Measurements from ENCODE around the gene FAM53A.
"Not testable (repeated sequence)": the region's sequence is repeated elsewhere in the genome, so short reads cannot be mapped to it uniquely, and the experiment has no call there.

Gene FAM53A

GRCh38 chr4:1716065-1716945 is 32.2 kb upstream of the FAM53A start:
- DNase-seq (ENCODE audit: low read depth), result no peak

- no peak for DNase-seq (ENCODE audit: low read depth)
Measured at GRCh38 chr4:1715002-1715758, 31.1 kb upstream of the FAM53A start.

DNA sequence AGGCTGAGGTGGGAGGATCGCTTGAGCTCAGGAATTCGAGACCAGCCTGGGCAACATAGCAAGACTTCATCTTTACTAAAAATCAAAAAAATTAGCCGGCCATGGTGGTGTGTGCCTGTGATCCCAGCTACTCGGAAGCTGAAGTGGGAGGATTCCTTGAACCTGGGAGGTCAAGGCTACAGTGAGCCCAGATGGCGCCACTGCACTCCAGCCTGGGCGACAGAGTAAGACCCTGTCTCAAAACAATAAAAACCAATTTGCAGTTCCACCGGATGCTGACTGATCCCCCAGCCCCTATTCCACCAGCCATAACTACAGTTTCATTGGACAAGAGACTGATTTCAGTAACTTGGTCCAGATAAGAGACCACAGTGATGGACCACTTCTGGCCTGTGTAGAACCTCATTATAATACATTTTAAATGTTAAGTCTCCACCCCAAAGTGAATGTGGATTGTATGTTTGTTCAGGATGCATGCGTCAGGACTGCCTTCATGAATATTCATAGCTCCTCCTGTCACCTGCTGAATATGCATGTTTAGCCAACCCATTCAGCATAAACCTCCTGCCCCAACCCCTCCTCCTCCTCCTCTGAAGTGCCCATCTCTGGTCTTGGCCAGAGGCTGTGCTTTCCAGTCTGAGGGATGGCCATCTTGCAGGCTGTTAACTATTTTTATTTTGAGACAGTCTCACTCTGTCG is 30.3 kb upstream of the FAM53A start:
- no peak for DNase-seq (ENCODE audit: low read depth)

GRCh38 chr4:1713003-1713851 is 29.1 kb upstream of the FAM53A start:
- DNase-seq (ENCODE audit: low read depth), result no peak

- DNase-seq (ENCODE audit: low read depth), result peak; percentile 98
Measured at GRCh38 chr4:1712216-1713002, 28.3 kb upstream of the FAM53A start, which contains the start of gene SLBP. Gene SLBP (minus strand): TSS chr4:1712319. CDS start chr4:1712188, 131 bp downstream.

DNA sequence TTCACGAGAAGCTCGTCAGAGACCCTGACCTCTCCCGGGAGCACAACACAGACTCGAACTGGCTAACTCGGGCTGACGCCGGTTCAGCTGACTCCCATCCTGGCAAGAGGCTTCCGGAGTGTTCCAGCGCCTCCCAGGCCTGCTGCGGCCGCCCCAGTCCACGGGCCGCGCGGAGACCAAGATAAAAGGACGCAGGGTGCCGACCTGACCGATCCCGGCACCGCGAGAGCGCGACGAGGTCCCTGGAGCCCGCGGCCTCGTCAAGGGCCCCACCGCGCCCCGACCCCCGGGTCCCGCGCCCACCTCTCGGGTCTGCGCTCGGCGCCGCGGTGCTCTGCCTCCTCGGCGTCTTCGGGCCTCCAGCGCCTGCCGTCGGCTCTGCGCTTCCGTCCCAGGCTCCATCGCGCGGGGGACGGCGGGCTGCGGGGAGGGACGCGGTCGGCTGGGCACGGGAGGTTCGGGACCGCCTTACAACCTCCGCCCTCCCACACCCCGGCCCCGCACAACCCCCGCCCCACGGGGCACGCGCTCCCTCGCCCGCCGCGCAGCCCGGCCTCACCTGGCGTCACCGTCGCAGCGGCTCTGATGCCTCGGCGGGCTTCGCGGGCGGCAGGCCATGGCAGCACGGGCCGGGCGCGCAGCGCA is 27.6 kb upstream of the FAM53A start:
- DNase-seq (ENCODE audit: low read depth), result no peak

GRCh38 chr4:1711055-1711570 is 27.0 kb upstream of the FAM53A start:
- DNase-seq (ENCODE audit: low read depth), result no peak

DNA sequence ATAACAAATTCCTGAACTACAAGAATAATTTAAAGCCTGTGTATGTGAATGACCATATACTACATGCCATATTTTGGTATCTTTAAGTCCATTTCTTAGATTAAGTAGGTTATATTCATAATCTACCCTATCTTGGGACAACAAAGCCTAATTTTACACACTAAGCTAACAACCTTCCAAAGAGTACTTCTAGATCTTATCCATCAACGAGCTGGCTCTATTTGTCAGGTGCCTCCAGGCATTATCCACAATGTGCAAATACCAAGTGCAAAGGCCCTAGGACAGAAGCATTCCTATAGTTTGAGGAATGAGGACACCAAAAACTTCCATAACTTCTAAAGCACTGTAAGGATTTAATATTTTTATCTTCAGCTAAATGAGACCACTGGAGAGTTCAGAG is 24.5 kb upstream of the FAM53A start:
- no peak for DNase-seq (ENCODE audit: low read depth)

DNA sequence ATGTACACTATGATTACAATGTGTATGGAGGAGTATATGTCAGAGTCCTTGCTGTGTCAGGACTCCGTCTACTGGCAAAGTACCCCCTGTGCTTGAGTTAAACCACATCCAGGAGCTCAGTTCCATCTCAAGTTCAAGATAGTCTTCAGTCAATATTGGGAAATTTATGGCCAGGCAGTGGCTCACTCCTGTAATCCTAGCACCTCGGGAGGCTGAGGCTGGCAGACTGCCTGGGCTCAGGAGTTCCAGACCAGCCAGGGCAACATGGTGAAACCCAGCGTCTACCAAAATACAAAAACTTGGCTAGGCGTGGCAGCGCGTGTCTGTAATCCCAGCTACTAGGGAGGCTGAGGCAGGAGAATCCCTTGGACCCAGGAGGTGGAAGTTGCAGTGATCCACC is 22.2 kb upstream of the FAM53A start:
- no peak for DNase-seq (ENCODE audit: low read depth)

DNA sequence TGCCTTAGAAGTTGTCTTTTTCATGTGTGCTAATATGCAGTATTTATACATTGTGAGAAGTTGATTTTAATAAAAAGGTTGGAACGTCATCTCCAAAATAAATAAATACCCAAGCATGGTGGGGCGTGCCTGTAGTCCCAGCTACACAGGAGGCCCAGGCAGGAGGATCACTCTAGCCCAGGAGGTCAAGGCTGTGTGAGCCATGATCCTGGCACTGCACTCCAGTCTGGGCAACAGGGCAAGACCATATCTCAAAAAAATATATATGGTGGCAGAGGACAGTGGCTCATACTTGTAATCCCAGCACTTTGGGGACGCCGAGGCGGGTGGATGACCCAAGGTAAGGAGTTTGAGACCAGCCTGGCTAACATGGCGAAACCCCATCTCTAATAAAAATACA is 21.6 kb upstream of the FAM53A start:
- no peak for DNase-seq (ENCODE audit: low read depth)

- no peak for DNase-seq (ENCODE audit: low read depth)
Measured at GRCh38 chr4:1703867-1704266, 19.8 kb upstream of the FAM53A start.

DNA sequence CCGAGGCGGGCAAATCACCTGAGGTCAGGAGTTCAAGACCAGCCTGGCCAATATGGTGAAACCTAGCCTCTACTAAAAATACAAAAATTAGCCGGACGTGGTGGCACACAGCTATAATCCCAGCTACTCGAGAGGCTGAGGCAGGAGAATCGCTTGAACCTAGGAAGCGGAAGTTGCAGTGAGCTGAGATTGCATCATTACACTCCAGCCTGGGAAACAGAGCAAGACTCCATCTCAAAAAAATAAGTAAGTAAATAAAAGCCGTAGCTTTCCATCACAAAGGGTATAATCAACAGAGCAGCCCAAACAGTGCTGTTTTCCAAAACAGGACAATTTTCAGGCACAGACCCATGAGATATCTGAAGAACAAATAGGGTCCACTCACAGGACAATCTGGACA is 17.6 kb upstream of the FAM53A start:
- not testable (repeated sequence) for DNase-seq (ENCODE audit: low read depth)

DNA sequence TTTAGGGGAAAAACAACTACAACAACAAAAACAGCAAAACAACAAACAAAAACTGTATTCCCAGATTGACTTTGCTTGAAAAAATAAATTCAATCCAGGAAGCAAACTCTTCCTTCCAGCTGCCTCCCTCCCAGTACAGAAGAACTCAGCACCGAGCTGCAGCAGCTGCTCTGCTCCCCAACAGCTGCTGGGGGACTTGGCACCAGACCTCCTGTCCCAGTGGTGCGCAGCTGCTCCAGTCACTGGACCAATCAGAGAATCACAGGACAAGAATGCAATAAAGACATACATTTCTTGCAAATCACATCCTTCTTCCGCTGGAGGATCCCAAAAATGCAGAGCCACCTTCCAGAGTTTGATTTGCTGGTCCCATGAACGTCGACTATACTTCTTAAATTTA is 11.8 kb upstream of the FAM53A start:
- DNase-seq (ENCODE audit: low read depth), result no peak

DNA sequence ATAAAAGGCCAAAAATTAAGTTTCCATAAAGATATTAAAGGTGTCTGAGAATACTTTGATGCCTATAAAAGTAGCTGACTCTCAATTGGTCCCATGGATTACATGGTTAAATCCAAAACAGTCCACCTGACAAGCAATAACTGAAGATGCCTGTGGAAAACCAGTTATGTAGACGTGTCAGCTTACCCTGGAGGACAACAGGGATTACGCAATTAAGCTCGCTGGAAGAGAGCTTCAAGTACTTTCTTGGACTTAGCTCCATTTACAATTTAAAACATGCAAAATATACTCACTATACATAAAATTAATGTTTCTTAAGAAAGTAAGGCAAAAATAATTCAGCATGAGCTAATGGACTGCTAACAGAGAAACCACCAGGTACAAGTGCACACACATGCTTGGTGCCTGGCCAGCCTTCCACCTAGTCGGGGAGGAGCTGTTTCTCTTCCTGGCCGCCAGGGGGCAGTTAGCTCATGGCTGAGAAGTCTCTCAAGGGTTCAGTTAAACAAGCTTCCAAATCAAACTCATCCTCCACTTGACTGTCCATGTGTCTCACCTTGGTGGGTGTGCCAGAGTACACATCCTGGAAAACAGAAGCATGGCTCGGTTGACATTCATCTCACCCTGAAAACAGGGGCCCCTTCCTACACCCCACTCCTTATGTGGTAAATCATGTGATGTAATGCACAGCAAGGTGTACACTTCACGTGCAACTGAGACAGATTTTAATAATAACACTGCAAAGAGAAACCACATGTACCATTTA is 9.2 kb upstream of the FAM53A start:
- DNase-seq (ENCODE audit: low read depth), result peak; percentile 65

DNA sequence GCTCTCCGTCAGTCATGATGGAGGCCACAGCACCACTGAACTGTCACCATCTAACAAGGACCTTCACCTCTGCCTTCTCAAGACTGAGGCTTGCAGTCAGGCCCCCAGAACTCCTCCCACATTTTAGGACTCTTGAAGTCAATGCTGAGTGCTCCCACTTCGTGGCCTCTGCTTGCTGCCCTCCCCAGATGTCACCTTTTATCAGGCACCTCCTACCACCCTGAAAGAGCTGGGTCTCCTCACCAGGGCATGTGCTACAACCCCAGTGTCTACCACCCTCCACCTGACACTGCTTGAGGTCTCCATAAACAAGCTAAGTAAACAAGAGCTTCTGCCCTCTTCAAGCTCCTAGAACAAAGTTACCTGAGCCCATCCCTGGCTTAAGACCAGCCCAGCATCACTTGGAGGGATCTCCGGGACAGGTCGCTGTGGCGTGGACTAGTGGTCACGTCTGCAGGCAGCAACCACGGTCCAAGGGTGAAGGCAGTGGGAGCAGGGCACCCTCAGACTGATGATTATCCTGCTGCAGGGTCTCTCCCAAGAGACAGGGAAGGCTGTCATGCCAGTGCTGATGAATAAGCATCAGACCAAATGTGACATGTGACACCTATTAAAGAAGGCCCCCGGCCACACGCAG is 7.7 kb upstream of the FAM53A start:
- DNase-seq (ENCODE audit: low read depth), result no peak

DNA sequence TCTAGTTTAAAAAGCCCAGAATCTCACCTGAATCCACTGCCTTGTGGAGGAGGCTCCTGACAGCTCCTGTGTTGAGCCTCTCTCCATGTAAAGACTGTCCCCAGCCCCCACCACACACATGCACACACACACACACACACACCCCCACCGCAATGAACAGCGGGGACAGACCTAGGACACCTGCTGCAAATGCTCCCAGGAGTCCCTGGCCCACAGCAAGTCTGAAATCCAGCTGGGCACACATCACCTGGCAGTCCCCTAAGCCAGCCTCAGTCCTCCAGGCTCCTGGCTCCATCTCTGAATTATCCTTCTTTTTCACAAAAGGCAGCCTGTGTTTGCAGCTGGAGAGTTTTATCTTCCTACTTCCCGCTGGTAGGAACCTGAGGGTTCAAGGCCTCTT is 6.6 kb upstream of the FAM53A start:
- DNase-seq (ENCODE audit: low read depth), result no peak

GRCh38 chr4:1686440-1687036 is 2.4 kb upstream of the FAM53A start:
- DNase-seq (ENCODE audit: low read depth), result no peak

Measured in activated gamma-delta T cell treated with anti-CD3 and anti-CD28 coated beads, Interleukin-2, amount 50 U/mL, for 16 hours (primary cell).